ENCODE data around the gene VWA8. TPM values are rescaled to one million over a fixed set of nuclear protein-coding genes. Genes with fewer than 3 reads are reported as not detected.

Gene VWA8
- polyA plus RNA-seq, 3 donors = 2.0 to 4.4 (median 3.4) TPM

GRCh38 chr13:41668130-41668757 lies 292.7 kb downstream of the VWA8 start:
- no peaks in the 10 kb centered on the region for H3K27me3 Mint-ChIP-seq (ENCODE audit: low read depth in 3 of 3)
- intact Hi-C loops (cut with micrococcal nuclease) = loop anchor here (5.0 to 10.0 kb wide), 4 partner anchors 167 to 444 kb away; partner anchors contain the start of gene DGKH (in 1 of the 2)
- peak; percentile 71 to 82 (median 81) for DNase-seq
- Histone ChIP-seq H4K20me1 (ENCODE audit: insufficient read depth, low read length) (no peaks in the 10 kb centered on the region), H3K4me1 (ENCODE audit: control insufficient read depth in 1 of 2, insufficient read depth in 2 of 2, low read length in 2 of 2) (no peaks in the 10 kb centered on the region), H3K4me3 (replicated peaks in 1 of 3; ENCODE audit: low read depth in 2 of 3, low read length in 3 of 3) (no peak overlapping the region), H2AFZ (ENCODE audit: insufficient read depth, low read depth, low read length, poor library complexity, severe bottlenecking) (no peak overlapping the region), H3K36me3 (replicated peaks in 1 of 2; ENCODE audit: control insufficient read depth in 1 of 2, insufficient read depth in 2 of 2, low read length in 2 of 2) (no peaks in the 10 kb centered on the region), H3K9ac (ENCODE audit: insufficient read depth, low read length, poor library complexity, severe bottlenecking) (no peak overlapping the region), H3K27ac (ENCODE audit: low read depth in 1 of 2, low read length in 2 of 2) (no peak overlapping the region), H3K79me2 (ENCODE audit: insufficient read depth, low read length) (no peaks in the 10 kb centered on the region), H3K9me3 (replicated peaks in 1 of 2; ENCODE audit: control insufficient read depth in 1 of 2, insufficient read depth in 1 of 2, low read length in 2 of 2) (no peaks in the 10 kb centered on the region), H3K27me3 (ENCODE audit: control insufficient read depth in 2 of 2, insufficient read depth in 2 of 2, low read length in 2 of 2) (no peaks in the 10 kb centered on the region), H3K4me2 (replicated peaks; ENCODE audit: extremely low read depth, low read length, poor library complexity, severe bottlenecking) (no peak overlapping the region)
- no CpG with 5 or more reads among the region's 1 CpG for WGBS (ENCODE audit: insufficient coverage)
- H3K27ac Mint-ChIP-seq = peak overlapping the region in 1 of 7 donors; percentile 47
- H3K36me3 Mint-ChIP-seq = peaks cover 3 to 5% of the 10 kb centered on the region in 2 donors
- H3K4me3 Mint-ChIP-seq = no peak overlapping the region
- TF ChIP-seq, protein P1, sequence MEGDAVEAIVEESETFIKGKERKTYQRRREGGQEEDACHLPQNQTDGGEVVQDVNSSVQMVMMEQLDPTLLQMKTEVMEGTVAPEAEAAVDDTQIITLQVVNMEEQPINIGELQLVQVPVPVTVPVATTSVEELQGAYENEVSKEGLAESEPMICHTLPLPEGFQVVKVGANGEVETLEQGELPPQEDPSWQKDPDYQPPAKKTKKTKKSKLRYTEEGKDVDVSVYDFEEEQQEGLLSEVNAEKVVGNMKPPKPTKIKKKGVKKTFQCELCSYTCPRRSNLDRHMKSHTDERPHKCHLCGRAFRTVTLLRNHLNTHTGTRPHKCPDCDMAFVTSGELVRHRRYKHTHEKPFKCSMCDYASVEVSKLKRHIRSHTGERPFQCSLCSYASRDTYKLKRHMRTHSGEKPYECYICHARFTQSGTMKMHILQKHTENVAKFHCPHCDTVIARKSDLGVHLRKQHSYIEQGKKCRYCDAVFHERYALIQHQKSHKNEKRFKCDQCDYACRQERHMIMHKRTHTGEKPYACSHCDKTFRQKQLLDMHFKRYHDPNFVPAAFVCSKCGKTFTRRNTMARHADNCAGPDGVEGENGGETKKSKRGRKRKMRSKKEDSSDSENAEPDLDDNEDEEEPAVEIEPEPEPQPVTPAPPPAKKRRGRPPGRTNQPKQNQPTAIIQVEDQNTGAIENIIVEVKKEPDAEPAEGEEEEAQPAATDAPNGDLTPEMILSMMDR (IDR thresholded peaks at IDR 0.05) = peak; percentile 82
- no peaks in the 10 kb centered on the region for H3K4me1 Mint-ChIP-seq
- no peaks in the 10 kb centered on the region for H3K9me3 Mint-ChIP-seq

DNA sequence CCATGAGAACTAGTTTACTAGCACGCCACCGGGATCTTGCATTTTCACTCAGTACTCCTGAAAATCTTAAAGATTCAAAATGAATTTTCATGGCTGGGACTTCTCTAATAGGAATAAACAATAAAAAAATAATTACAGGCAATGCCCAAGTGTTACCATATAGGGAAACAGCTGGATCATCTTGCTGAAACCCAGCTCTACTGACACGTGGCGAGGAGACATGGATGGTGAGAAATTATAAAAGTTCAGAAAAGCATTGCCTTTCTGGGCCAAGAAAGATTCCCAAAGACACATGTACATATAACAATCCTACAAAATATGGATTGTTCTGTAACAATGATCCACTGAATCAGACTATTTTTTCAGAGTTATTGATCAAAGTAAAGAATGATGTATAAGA lies 294.3 kb downstream of the VWA8 start:
- Histone ChIP-seq H4K20me1 (ENCODE audit: insufficient read depth, low read length) (no peaks in the 10 kb centered on the region), H3K4me1 (ENCODE audit: control insufficient read depth in 1 of 2, insufficient read depth in 2 of 2, low read length in 2 of 2) (no peaks in the 10 kb centered on the region), H3K4me3 (replicated peaks in 1 of 3; ENCODE audit: low read depth in 2 of 3, low read length in 3 of 3) (no peak overlapping the region), H3K79me2 (ENCODE audit: insufficient read depth, low read length) (no peaks in the 10 kb centered on the region), H3K27ac (ENCODE audit: low read depth in 1 of 2, low read length in 2 of 2) (no peak overlapping the region), H3K4me2 (replicated peaks; ENCODE audit: extremely low read depth, low read length, poor library complexity, severe bottlenecking) (no peak overlapping the region), H3K9me3 (replicated peaks in 1 of 2; ENCODE audit: control insufficient read depth in 1 of 2, insufficient read depth in 1 of 2, low read length in 2 of 2) (no peaks in the 10 kb centered on the region), H2AFZ (ENCODE audit: insufficient read depth, low read depth, low read length, poor library complexity, severe bottlenecking) (no peak overlapping the region), H3K9ac (ENCODE audit: insufficient read depth, low read length, poor library complexity, severe bottlenecking) (no peak overlapping the region), H3K36me3 (replicated peaks in 1 of 2; ENCODE audit: control insufficient read depth in 1 of 2, insufficient read depth in 2 of 2, low read length in 2 of 2) (no peaks in the 10 kb centered on the region), H3K27me3 (ENCODE audit: control insufficient read depth in 2 of 2, insufficient read depth in 2 of 2, low read length in 2 of 2) (no peaks in the 10 kb centered on the region)
- DNase-seq = no peak
- Mint-ChIP-seq H3K4me1 (no peaks in the 10 kb centered on the region), H3K36me3 (peaks cover 3 to 8% of the 10 kb centered on the region in 2 donors), H3K27ac (no peak overlapping the region), H3K9me3 (no peaks in the 10 kb centered on the region), H3K27me3 (ENCODE audit: low read depth in 3 of 3) (no peaks in the 10 kb centered on the region), H3K4me3 (no peak overlapping the region)
- WGBS (ENCODE audit: insufficient coverage) = no CpG with 5 or more reads among the region's 4 CpGs
- intact Hi-C loops (cut with micrococcal nuclease) = loop anchor here (5.0 to 10.0 kb wide), 4 partner anchors 168 to 446 kb away; partner anchors contain the start of gene DGKH (in 1 of the 2)
- TF ChIP-seq, protein P1 (IDR thresholded peaks at IDR 0.05) = no peak
